Stimulated activated naive CD8-positive, alpha-beta T cell treated with anti-CD3 and anti-CD28 coated beads, Interleukin-15, Interleukin-2, amounts not matched to agents 100 ng/mL and 50 ng/mL, for 24 hours (primary cell): Measurements from ENCODE around the gene SDC4.

Source experiments
- H3K27ac Mint-ChIP-seq: one replicate; pipeline ENCODE4 v1.8.0; 2021; ENCODE audit warnings: mild to moderate bottlenecking, mixed read lengths
- H3K27me3 Mint-ChIP-seq: one replicate; pipeline ENCODE4 v1.8.0; 2021; ENCODE audit warnings: mixed read lengths
- H3K36me3 Mint-ChIP-seq: one replicate; pipeline ENCODE4 v1.8.0; 2021; ENCODE audit warnings: low read depth, mixed read lengths
- H3K4me1 Mint-ChIP-seq: one replicate; pipeline ENCODE4 v1.8.0; 2021; ENCODE audit warnings: low read depth, mixed read lengths
- H3K4me3 Mint-ChIP-seq: one replicate; pipeline ENCODE4 v1.8.0; 2021; ENCODE audit warnings: mild to moderate bottlenecking, mixed read lengths
- H3K9me3 Mint-ChIP-seq: one replicate; pipeline ENCODE4 v1.8.0; 2021; ENCODE audit warnings: mixed read lengths

The SDC4 gene

DNA sequence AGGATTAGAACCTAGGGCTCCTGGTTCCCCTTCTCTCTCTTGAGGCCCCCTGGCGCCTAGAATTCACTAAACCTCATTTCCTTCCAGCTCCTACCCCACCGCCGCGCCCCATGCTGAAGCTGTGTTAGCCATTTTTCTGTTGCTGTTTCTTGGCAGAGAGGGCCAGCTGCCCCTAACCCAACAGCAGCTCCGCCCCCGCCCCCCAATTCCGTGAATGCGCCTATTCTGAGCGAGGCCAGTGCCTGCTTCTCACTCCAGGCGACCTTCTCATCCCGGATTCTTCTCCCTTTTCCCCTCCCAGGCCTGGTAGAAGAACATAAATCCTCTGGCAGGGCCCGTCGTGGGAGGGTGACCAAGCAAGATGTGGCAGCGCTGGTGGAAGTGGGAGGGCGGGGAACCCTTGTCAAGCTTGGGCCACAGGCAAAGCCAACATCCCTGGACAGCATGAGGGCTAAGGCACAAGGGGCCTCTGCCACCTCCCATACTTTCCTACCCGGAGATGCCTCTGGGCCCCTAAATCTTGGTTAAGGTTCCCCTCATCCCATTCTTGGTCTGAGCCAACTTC lies 41.1 kb downstream of the SDC4 start:
- H3K27ac Mint-ChIP-seq: no peak overlapping the region
- no peak overlapping the region for H3K4me3 Mint-ChIP-seq
- H3K36me3 Mint-ChIP-seq: peaks cover 4% of the 10 kb centered on the region
- H3K9me3 Mint-ChIP-seq: no peaks in the 10 kb centered on the region
- peaks cover 66% of the 10 kb centered on the region for H3K27me3 Mint-ChIP-seq
- peaks cover 21% of the 10 kb centered on the region for H3K4me1 Mint-ChIP-seq

DNA sequence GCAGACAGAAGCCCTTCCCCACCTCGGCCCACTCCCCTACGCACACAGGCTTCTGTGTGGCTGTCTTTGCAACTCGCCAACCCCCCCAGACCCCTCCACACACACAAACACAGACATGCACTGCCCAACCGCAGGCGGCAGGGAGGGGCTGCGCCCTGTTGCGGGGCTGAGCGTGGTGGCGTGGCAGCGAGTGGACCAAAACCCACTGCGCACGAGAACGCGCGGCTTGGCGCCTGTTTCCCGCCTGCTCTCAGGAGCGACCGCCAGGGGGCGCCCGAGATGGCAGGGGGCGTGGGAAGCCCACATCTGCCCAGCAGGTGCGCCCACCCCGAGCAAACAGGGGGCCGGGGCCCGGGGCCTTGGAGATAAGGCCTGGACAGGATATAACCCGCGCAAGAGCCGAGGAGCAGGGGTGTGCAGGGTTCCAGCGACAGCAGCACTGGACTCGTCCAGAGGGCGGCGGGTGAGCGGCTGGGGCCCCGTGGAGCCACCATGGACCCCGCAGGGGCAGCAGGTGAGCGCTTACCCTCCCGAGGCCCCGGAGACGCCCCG lies 41.7 kb downstream of the SDC4 start, which contains the start of gene RBPJL:
Gene RBPJL, plus strand, starts transcription at position 410 of the 552 bp plus-strand sequence. Its CDS starts 83 bp downstream, at position 493.
- no peaks in the 10 kb centered on the region for H3K9me3 Mint-ChIP-seq
- H3K27ac Mint-ChIP-seq: no peak within 1 kb of the TSS
- H3K4me3 Mint-ChIP-seq: no peak within 1 kb of the TSS
- H3K27me3 Mint-ChIP-seq: peaks cover 64% of the 10 kb centered on the region
- H3K36me3 Mint-ChIP-seq: peaks cover 4% of the 10 kb centered on the region
- H3K4me1 Mint-ChIP-seq: peaks cover 27% of the 10 kb centered on the region

DNA sequence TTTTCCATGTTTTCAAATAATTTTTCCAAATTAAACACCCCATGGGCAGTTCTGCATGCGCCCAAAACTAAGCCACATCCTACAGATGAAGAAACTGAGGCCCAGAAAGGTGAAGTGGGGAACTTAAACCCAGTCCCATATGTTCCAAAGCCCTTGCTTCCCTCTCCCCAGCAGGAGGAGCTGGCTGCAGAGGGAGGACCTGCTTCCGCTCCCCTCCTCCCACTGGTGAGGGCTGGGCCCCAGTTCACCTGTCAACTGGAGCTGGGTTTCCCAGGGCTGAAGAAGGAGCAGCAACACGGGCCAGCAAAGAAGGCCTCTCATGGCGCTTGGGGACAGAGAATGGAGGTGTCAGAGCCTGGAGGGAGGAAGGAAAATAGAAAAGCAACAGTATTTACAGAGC lies 43.0 kb downstream of the SDC4 start:
- no peak overlapping the region for H3K4me3 Mint-ChIP-seq
- peaks cover 26% of the 10 kb centered on the region for H3K4me1 Mint-ChIP-seq
- peaks cover 57% of the 10 kb centered on the region for H3K27me3 Mint-ChIP-seq

DNA sequence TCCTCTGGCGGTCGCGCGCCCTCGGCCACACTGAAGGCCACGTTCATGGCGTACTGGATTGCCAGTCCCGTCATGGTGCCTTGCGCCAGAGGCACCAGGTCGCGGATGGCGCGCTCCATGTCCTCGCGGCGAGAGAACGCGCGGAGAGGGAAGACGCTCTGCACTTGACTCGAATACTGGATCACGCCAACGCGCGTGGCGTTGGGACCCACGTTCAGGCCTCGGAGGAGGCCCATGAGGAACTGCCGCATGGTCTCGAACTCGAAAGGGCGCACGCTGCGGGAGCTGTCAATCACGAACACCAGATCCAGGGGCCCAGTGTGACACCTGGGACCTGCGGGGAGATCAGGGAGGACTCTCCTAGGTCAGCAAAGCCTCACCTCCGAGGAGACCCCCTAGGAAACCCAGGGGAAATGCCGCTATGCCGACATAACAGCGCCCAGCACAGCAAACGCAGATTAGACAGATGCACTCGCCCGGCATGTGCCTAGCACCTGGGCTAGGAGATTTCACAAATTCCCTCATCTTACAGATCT lies 43.7 kb downstream of the SDC4 start:
- no peaks in the 10 kb centered on the region for H3K9me3 Mint-ChIP-seq
- H3K36me3 Mint-ChIP-seq: peaks cover 4% of the 10 kb centered on the region
- H3K4me1 Mint-ChIP-seq: peaks cover 26% of the 10 kb centered on the region
- peaks cover 56% of the 10 kb centered on the region for H3K27me3 Mint-ChIP-seq
- H3K27ac Mint-ChIP-seq: no peak overlapping the region
- H3K4me3 Mint-ChIP-seq: no peak overlapping the region

More for the DNA sequence above, 43.0 kb downstream of the SDC4 start:
- Mint-ChIP-seq H3K27ac (no peak overlapping the region), H3K36me3 (peaks cover 4% of the 10 kb centered on the region), H3K9me3 (no peaks in the 10 kb centered on the region)

DNA sequence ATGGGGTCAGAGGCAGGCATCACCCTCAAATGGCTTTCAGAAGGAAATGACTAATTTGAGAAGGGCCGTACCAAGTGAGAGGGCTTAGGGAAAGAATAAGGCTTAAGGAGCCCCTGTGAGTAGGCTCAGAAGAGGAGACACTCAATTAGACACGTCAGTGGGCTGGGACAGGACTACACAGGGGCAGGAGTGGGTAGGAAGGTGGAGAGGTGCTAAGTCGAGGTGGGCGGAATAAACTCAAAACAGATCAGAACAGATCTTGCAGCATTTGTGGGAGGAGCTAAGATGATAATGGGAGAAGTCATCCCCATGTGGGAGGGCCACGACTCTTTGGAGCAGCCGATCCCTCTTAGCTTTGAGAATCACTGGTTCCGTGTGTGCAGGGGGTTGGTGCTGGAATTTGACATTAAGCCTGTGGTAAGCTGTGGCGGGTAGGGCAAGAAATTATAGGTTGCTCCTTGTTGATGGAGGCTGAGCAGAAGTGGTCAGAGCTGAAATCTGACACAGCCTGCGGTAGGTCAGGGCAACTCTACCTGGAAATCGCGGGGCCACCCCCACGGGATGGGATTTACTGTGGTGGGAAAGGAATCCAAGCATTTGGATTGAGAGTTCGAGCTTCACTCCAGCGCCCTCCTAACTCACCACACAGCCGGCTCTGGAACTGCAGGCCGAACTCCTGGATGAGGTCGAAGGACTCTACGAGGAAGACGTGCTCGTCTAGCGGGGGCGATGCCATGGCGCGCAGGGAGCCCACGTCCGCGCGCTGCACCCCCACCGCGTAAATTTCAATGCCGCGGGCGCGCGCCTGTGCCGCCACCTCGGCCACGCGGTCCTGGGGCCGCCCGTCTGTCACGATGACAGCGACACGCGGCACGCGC lies 44.4 kb downstream of the SDC4 start:
- H3K9me3 Mint-ChIP-seq: no peaks in the 10 kb centered on the region
- H3K27ac Mint-ChIP-seq: peak overlapping the region; percentile 43
- H3K36me3 Mint-ChIP-seq: peaks cover 4% of the 10 kb centered on the region
- H3K27me3 Mint-ChIP-seq: peaks cover 63% of the 10 kb centered on the region
- H3K4me1 Mint-ChIP-seq: peaks cover 26% of the 10 kb centered on the region
- H3K4me3 Mint-ChIP-seq: no peak overlapping the region

DNA sequence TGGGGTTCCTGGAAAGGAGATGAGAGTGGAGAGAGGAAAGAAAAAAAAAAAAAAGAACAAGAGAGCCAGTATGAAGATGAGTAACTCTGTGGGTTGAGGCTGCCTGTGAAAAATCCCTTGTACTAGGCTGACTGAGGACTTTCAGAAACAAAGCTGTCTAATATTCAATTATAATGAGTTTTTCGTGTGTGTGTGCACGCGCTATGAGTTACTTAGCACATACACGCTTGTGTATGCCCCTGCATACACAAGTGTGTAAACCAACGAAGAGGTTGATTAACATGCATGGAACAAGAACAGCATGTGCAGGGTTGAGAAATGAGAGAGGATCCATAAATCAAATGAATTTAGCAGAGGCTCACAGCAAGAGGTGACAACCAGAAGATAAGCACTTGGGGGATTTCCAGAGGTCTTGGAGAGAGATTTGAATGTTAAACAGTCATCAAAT lies 46.4 kb downstream of the SDC4 start:
- H3K4me1 Mint-ChIP-seq: peaks cover 26% of the 10 kb centered on the region
- H3K27ac Mint-ChIP-seq: peak overlapping the region; percentile 59
- H3K36me3 Mint-ChIP-seq: peaks cover 4% of the 10 kb centered on the region
- no peak overlapping the region for H3K4me3 Mint-ChIP-seq
- peaks cover 56% of the 10 kb centered on the region for H3K27me3 Mint-ChIP-seq
- H3K9me3 Mint-ChIP-seq: no peaks in the 10 kb centered on the region

DNA sequence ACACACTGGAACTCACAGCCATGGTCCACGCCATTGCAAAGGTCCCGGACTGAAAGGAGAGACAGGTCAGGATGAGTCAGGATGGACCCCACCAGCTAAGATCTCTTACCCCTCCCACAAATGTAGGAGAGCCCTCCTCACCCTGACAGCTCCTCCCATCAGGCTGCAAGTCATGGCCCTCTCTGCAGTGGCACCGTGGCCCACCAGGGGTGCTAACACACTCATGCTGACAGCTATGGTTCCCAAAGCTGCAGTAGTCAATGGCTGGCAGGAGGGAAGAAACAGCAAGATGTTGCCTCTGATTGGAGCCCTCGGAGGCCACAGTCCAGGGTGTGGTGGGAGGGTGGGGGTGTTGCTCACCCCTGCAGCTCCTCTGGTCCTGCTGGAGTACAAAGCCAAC lies 47.3 kb downstream of the SDC4 start:
- H3K4me1 Mint-ChIP-seq: peaks cover 26% of the 10 kb centered on the region
- no peak overlapping the region for H3K4me3 Mint-ChIP-seq
- H3K27me3 Mint-ChIP-seq: peaks cover 57% of the 10 kb centered on the region
- H3K36me3 Mint-ChIP-seq: peaks cover 4% of the 10 kb centered on the region
- no peak overlapping the region for H3K27ac Mint-ChIP-seq
- H3K9me3 Mint-ChIP-seq: no peaks in the 10 kb centered on the region

DNA sequence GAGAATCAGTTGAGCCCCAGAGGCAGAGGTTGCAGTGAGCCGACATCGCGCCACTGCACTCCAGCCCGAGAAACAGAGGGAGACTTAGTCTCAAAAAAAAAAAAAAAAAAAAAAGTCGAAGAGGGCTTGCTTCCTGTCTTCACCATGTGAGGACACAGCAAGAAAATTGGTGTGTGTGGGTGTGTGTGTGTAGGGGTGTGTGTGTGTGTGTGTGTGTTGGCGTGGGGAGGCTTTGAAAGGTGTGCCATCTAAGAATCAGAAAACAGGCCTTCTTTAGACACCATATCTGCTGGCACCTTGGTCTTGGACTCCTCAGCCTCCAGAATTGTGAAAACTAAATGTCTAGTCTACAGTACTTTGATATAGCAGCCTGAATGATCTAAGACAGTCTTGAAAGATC lies 48.4 kb downstream of the SDC4 start:
- no peak overlapping the region for H3K4me3 Mint-ChIP-seq
- peaks cover 4% of the 10 kb centered on the region for H3K36me3 Mint-ChIP-seq
- no peaks in the 10 kb centered on the region for H3K9me3 Mint-ChIP-seq
- H3K27me3 Mint-ChIP-seq: peaks cover 52% of the 10 kb centered on the region
- H3K4me1 Mint-ChIP-seq: peaks cover 22% of the 10 kb centered on the region
- no peak overlapping the region for H3K27ac Mint-ChIP-seq

DNA sequence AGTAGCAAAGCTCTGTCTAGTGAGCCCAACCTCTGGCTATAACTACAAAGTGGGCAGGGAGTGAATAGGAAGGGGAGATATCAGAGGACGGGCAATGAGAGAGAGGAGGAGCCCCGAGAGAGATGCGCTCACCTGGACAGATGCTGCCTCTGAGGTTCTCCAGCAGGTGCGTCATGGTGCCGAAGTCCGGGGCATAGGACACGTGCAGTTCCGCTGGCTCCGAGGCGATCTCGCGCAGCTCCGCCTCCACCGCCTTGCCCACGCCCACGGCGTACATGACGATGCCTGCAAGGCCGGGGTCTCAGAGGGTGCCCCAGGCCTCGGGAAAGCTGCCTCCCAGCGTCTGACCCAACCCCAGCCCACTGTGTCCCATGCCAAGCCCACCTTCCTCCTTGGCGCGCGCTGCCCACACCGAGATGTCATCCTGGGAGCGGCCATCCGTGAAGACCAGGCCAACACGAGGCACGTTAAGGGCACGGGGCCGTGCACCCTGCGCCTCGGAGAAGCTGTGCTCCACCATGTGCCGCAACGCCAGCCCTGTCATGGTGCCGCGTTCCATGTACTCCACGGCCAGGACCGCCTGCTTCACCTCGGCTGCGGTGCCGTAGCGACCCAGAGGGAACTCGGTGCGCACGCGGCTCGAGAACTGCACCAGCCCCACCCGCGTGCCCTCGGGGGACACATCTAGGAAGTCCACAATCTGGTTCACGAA lies 50.3 kb downstream of the SDC4 start:
- Mint-ChIP-seq H3K27ac (no peak overlapping the region), H3K27me3 (peaks cover 44% of the 10 kb centered on the region), H3K36me3 (no peaks in the 10 kb centered on the region), H3K9me3 (no peaks in the 10 kb centered on the region), H3K4me1 (peaks cover 16% of the 10 kb centered on the region), H3K4me3 (no peak overlapping the region)

DNA sequence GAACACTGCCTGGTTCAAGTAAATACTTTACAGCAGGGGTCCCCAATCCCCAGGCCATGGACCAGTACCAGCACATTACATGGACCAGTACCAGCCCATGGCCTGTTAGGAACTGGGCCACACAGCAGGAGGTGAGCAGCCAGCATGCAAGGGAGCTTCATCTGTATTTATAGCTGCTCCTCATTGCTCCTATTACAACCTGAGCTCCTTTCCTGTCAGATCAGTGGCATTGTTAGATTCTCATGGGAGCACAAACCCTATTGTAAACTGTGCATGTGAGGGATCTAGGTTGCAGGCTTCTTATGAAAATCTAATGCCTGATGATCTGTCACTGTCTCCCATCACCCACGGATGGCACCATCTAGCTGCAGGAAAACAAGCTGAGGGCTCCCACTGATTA lies 53.6 kb downstream of the SDC4 start:
- Mint-ChIP-seq H3K9me3 (no peaks in the 10 kb centered on the region), H3K36me3 (no peaks in the 10 kb centered on the region), H3K4me3 (no peak overlapping the region), H3K27ac (no peak overlapping the region), H3K4me1 (peaks cover 9% of the 10 kb centered on the region), H3K27me3 (peaks cover 52% of the 10 kb centered on the region)

DNA sequence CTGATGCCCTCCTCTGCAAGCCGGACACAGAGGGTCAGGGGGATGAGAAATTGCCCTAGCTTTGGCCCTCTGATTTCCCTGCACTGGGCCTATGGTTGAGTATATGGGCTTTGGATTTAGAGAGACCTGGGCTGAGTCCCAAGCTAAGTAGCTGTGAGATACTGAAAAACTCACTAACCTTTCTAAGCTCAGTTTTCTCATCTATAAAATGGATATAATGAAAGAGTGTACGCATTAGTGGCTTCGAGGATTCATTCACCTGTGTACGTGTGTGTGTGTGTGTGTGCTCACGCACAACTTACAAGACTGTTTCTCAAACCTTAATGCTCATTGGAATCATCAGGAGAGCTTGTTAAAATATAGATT lies 54.2 kb downstream of the SDC4 start:
- no peaks in the 10 kb centered on the region for H3K9me3 Mint-ChIP-seq
- peaks cover 48% of the 10 kb centered on the region for H3K27me3 Mint-ChIP-seq
- H3K36me3 Mint-ChIP-seq: no peaks in the 10 kb centered on the region
- no peak overlapping the region for H3K27ac Mint-ChIP-seq
- H3K4me3 Mint-ChIP-seq: peak overlapping the region; percentile 73
- peaks cover 9% of the 10 kb centered on the region for H3K4me1 Mint-ChIP-seq

DNA sequence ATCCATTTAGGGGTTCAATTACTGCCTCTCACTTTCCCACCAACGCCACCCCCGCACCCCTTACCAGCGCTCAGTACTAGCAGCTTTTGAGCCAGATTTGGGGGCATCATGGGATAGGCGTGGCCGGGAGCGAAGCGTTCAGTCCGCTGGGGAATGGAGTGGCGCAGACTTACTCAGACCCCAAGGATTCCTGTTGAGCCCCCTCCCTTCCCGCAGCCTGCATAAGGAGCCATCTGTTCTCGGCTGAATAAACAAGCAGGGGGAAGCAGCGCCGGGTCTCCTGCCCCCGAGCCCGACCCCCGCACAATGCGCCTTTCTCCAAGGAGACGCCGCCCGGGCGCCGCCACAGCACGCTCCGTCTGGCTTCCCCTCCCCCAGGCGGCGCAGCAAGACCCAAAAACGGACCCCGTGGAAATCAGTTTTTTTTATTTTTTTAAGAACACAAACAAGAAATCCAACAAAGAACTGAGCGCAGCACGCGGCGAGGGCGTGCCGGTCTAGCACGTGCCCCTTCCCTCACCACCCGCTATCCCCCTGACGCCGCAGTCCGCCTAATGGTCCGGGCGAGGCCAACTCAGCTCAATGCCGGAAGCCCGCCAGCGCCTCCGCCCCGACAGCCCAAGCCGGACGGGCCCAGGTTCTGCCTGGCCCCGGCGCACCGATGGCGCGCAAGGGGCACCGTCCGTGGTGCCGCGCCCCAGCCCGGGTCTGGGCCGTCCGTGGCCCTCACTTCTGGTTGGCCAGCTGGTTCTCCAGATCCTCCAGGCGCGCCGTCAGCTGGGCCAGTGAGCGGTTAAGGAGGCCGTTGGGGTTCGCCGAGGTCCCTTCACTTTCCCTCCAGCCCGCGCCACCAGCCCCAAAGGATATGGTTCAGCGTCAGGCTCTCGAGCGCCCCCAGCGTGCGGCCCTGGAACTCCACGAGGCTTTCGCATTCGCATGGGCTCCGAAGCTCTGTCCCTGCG lies 54.9 kb downstream of the SDC4 start:
- Mint-ChIP-seq H3K4me3 (peak overlapping the region; percentile 73), H3K27me3 (peaks cover 49% of the 10 kb centered on the region), H3K9me3 (no peaks in the 10 kb centered on the region), H3K36me3 (no peaks in the 10 kb centered on the region), H3K27ac (no peak overlapping the region), H3K4me1 (peaks cover 9% of the 10 kb centered on the region)

DNA sequence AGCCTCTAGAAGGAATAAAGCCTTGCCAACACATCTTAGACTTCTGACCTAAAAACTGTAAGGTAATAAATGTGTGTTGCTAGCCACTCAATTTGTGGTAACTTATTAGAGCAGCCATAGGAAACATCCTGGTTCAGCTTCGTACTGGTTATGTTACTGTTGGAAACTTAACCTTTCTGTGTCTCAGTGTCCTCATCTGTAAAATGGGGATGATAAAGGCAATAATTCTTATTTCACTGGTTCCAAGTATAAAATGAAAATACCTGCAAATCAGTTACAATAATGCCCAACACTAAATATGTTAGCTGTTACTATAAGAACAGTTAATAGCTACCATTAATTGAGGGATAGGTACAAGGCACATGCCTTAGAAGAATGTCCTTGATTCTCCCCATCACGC lies 55.9 kb downstream of the SDC4 start:
- Mint-ChIP-seq H3K27me3 (peaks cover 56% of the 10 kb centered on the region), H3K4me1 (peaks cover 9% of the 10 kb centered on the region), H3K36me3 (no peaks in the 10 kb centered on the region), H3K27ac (no peak overlapping the region), H3K4me3 (peak overlapping the region; percentile 73), H3K9me3 (no peaks in the 10 kb centered on the region)

DNA sequence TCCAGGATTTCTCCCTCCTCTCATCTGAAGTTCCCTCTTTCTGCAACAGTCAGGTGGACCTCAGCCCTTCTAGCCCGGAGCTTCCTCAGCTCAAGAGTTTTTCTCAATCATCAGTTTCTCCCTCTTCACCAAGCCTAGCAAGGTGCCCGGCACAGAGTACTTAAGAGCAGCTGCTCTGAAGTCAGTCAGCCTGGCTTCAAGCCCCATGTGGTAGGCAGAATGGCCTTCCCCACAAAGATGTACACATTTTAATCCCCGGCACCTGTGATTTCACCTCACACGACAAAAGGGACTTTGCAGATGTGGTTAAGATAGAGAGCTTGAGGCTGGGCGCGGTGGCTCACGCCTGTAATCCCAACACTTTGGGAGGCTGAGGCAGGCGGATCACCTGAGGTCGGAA lies 56.7 kb downstream of the SDC4 start:
- Mint-ChIP-seq H3K4me3 (no peak overlapping the region), H3K36me3 (no peaks in the 10 kb centered on the region), H3K27me3 (peaks cover 61% of the 10 kb centered on the region), H3K9me3 (no peaks in the 10 kb centered on the region), H3K27ac (no peak overlapping the region), H3K4me1 (peaks cover 9% of the 10 kb centered on the region)
